Ectodermal cell (in vitro differentiated cells): ENCODE results near the gene BTNL9.
"Not testable (repeated sequence)": the region's sequence is repeated elsewhere in the genome, so short reads cannot be mapped to it uniquely, and the experiment has no call there.

Experiments
- H3K27ac ChIP-seq: 2 replicates; pipeline ENCODE4 v1.7.0; 2013; ENCODE audit warnings: mild to moderate bottlenecking, low read depth, low read length; ENCODE audit not compliant: insufficient read depth, poor library complexity, severe bottlenecking
- H3K27me3 ChIP-seq: 2 replicates; pipeline ENCODE4 v1.7.0; 2013; ENCODE audit warnings: mild to moderate bottlenecking, low read length; ENCODE audit not compliant: insufficient read depth, control insufficient read depth, poor library complexity, severe bottlenecking
- H3K36me3 ChIP-seq: one replicate; pipeline ENCODE4 v1.7.0; 2013; ENCODE audit warnings: low read length; ENCODE audit not compliant: control insufficient read depth, insufficient read depth
- H3K4me1 ChIP-seq: one replicate; pipeline ENCODE4 v1.7.0; 2013; ENCODE audit warnings: low read length; ENCODE audit not compliant: control insufficient read depth, insufficient read depth
- H3K4me3 ChIP-seq: 2 replicates; pipeline ENCODE4 v1.7.0; 2013; ENCODE audit warnings: low read depth, low read length, control low read depth; ENCODE audit not compliant: insufficient read depth
- H3K9me3 ChIP-seq: 2 replicates; pipeline ENCODE4 v1.7.0; 2013; ENCODE audit warnings: mild to moderate bottlenecking, low read length, moderate library complexity; ENCODE audit not compliant: control insufficient read depth
- WGBS, 2 experiments: methylation state at CpG; one replicate each; pipeline ENCODE4 v1.1.7; 2013; ENCODE audit warnings: missing lambda C conversion rate in 2 of 2; 5-methylcytosine and 5-hydroxymethylcytosine counted together

Gene BTNL9

DNA sequence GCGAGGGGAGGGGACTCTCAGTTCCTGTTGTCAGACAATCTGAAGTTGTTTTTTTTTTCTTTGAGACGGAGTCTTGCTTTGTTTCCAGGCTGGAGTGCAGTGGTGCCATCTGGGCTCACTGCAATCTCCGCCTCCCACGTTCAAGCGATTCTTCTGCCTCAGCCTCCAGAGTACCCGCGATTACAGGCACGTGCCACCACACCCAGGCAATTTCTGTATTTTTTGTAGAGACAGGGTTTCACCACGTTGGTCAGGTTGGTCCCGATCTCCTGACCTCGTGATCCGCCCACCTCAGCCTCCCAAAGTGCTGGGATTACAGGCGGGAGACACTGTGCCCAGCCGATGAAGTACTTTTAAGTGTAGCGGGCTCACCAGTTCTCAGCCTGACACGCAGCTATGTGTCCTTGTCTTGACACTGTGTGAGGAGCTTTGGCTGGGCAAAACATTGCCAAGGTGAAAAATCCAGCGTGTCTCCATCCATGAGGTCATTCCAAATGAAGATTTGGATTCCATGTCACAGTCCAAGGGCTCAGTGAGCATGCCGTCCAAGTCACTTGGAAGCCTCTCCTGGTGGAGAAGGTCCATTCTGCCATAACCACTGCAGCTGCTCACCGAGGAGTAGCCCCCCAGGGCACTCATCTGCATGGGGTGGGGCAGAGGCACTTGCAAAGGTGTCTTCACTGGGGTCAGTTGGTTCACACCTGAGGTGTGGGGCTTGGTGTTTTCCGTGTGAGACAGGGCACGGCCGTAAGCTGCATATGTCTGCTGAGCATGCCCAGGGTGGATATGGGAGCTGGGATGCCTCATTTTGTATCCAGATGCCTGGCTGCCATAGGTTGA, 58.9 kb downstream of the BTNL9 start:
- no peaks in the 10 kb centered on the region for H3K9me3 ChIP-seq
- no peaks in the 10 kb centered on the region for H3K36me3 ChIP-seq
- no peak overlapping the region for H3K27ac ChIP-seq
- peaks cover 23% of the 10 kb centered on the region for H3K27me3 ChIP-seq
- H3K4me1 ChIP-seq: no peaks in the 10 kb centered on the region
- 41 to 45% methylated on average over 21 of the region's 22 CpGs for WGBS, 2 experiments
- no peak overlapping the region for H3K4me3 ChIP-seq

DNA sequence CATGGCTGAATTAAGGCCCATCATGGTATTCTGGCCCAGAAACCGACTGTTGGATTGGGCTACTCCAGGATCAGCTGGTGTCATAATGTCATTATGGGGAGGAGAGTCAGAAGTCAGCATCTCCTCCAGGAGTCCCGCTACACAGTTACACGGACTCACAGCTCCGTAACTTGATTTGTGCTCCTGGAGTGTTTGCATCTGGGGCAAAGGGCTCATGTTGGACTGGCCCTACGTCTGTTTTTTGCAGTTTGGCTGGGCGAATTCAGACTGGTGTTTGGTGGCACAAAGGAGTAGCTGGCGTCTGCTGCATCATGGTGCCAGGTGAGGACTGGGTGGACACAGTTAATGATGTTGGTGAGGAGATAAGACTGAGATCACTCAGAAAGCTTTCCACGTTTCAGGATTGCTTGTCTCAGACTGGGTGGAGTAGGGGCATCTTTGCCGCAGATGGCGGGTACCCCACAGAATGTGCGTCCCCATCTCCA, 59.6 kb downstream of the BTNL9 start:
- Histone ChIP-seq H3K4me1 (no peaks in the 10 kb centered on the region), H3K4me3 (no peak overlapping the region), H3K27ac (no peak overlapping the region), H3K27me3 (peaks cover 29% of the 10 kb centered on the region), H3K9me3 (no peaks in the 10 kb centered on the region), H3K36me3 (no peaks in the 10 kb centered on the region)
- WGBS, 2 experiments: 66 to 67% methylated on average over 11 of the region's 11 CpGs

- Histone ChIP-seq H3K27ac (no peak overlapping the region), H3K36me3 (no peaks in the 10 kb centered on the region), H3K4me1 (no peaks in the 10 kb centered on the region), H3K9me3 (no peaks in the 10 kb centered on the region), H3K4me3 (peak overlapping the region; percentile 4), H3K27me3 (peaks cover 35% of the 10 kb centered on the region)
- WGBS, 2 experiments: 32% methylated on average over 56 to 57 of the region's 62 CpGs
Measured at GRCh38 chr5:181100121-181100875, 60.2 kb downstream of the BTNL9 start.

GRCh38 chr5:181101030-181101641, 61.1 kb downstream of the BTNL9 start:
- not testable (repeated sequence) for H3K4me3 ChIP-seq, H3K4me1 ChIP-seq, H3K9me3 ChIP-seq, H3K27ac ChIP-seq, H3K36me3 ChIP-seq
- 7% methylated on average over 7 of the region's 54 CpGs; no CpG with 5 or more reads in 1 of the 2 experiments for WGBS, 2 experiments
- H3K27me3 ChIP-seq: peaks cover 43% of the 10 kb centered on the region

DNA sequence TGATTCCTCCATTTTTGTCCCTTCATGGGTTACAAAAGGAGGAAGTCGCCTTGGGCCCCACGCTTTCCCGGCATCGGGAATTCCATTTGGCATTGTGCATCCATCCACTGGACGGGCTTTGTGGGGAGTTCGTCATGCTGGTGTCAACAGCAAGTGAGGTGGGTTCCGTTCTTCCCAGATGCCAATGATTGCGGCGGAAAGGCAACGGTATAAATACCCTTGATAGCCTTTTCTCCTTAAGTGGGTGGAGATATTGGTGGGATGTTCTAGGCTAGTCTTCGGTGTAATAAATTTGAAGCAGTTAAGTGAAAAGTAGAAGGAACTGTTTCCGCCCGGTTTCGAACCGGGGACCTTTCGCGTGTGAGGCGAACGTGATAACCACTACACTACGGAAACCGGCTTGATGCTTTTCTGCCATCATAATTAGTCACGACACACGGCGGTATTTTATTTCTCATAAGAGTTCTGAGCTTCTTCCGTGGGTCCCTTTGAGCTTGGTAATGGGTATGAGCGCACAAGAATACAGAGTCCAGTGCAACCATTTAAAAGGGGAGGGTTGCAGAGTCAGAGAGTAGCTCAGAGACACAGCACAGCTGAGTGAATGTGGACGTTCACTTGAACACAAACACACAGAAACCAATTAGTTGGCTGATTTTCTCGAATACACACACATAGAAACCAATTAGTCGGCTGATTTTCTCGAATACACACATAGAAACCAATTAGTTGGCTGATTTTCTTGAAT, 62.0 kb downstream of the BTNL9 start:
- WGBS, 2 experiments: no CpG with 5 or more reads among the region's 30 CpGs
- H3K4me1 ChIP-seq, H3K27ac ChIP-seq, H3K36me3 ChIP-seq, H3K9me3 ChIP-seq, H3K4me3 ChIP-seq: not testable (repeated sequence)
- peaks cover 48% of the 10 kb centered on the region for H3K27me3 ChIP-seq

DNA sequence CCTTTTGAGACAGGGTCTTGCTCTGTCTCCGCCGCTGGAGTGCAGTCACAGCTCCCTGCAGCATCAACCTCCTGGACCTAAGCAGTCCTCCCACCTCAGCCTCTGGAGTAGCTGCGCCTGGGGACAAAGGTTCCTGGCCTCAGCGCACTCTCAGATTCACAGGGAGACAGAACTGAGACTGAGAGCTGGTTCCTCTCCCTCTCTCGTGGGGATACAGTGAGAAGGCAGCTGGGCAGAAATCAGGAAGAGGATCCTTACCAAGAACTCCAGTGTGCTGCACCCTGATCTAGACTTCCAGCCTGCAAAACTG, 64.1 kb downstream of the BTNL9 start:
- not testable (repeated sequence) for H3K9me3 ChIP-seq, H3K4me1 ChIP-seq, H3K4me3 ChIP-seq, H3K27ac ChIP-seq, H3K36me3 ChIP-seq
- 36 to 39% methylated on average over 5 of the region's 5 CpGs for WGBS, 2 experiments
- peaks cover 44% of the 10 kb centered on the region for H3K27me3 ChIP-seq

- H3K27me3 ChIP-seq: peaks cover 38% of the 10 kb centered on the region
- H3K4me3 ChIP-seq, H3K27ac ChIP-seq, H3K4me1 ChIP-seq, H3K9me3 ChIP-seq, H3K36me3 ChIP-seq: not testable (repeated sequence)
- 45 to 49% methylated on average over 10 to 14 of the region's 20 CpGs for WGBS, 2 experiments
Measured at GRCh38 chr5:181104606-181105390, 64.7 kb downstream of the BTNL9 start.

- 57 to 59% methylated on average over 7 of the region's 7 CpGs for WGBS, 2 experiments
- Histone ChIP-seq H3K27ac (no peak overlapping the region), H3K4me3 (no peak overlapping the region), H3K4me1 (no peaks in the 10 kb centered on the region), H3K27me3 (peaks cover 31% of the 10 kb centered on the region), H3K36me3 (no peaks in the 10 kb centered on the region), H3K9me3 (no peaks in the 10 kb centered on the region)
Measured at GRCh38 chr5:181105391-181106025, 65.4 kb downstream of the BTNL9 start.

- H3K9me3 ChIP-seq: peaks cover 4% of the 10 kb centered on the region
- H3K4me3 ChIP-seq: no peak overlapping the region
- H3K27me3 ChIP-seq: peaks cover 30% of the 10 kb centered on the region
- H3K36me3 ChIP-seq: no peaks in the 10 kb centered on the region
- WGBS, 2 experiments: 84% methylated on average over 9 of the region's 9 CpGs
- no peaks in the 10 kb centered on the region for H3K4me1 ChIP-seq
- no peak overlapping the region for H3K27ac ChIP-seq
Measured at GRCh38 chr5:181107699-181108098, 67.6 kb downstream of the BTNL9 start.
